GM19193 (cell line): ENCODE measurements around the gene TNPO3.

Source experiments
- POLR2A ChIP-seq: IDR thresholded peaks from 4 replicates; pipeline ENCODE4 v1.6.1; 2011; ENCODE audit not compliant: insufficient read depth, insufficient read length; ENCODE audit errors: extremely low read depth

TNPO3 gene

GRCh38 chr7:129054438-129055293 lies at the start of gene TNPO3:
Gene TNPO3 (minus strand): TSS chr7:129055111. CDS start chr7:129054770, 341 bp downstream.
- TF ChIP-seq POLR2A, result peak; percentile 89

- no peak for TF ChIP-seq POLR2A
Measured at GRCh38 chr7:129103561-129104324, 48.8 kb upstream of the TNPO3 start.

GRCh38 chr7:129101746-129102145 lies 46.8 kb upstream of the TNPO3 start:
- TF ChIP-seq POLR2A, result no peak

- TF ChIP-seq POLR2A, result no peak
Measured at GRCh38 chr7:129100827-129101166, 45.9 kb upstream of the TNPO3 start.

GRCh38 chr7:129098409-129099084 lies 43.6 kb upstream of the TNPO3 start:
- no peak for TF ChIP-seq POLR2A

GRCh38 chr7:129095258-129095657 lies 40.3 kb upstream of the TNPO3 start:
- no peak for TF ChIP-seq POLR2A

GRCh38 chr7:129094501-129094900 lies 39.6 kb upstream of the TNPO3 start:
- no peak for TF ChIP-seq POLR2A

GRCh38 chr7:129093867-129094456 lies 39.1 kb upstream of the TNPO3 start:
- TF ChIP-seq POLR2A, result no peak

- no peak for TF ChIP-seq POLR2A
Measured at GRCh38 chr7:129091484-129092002, 36.6 kb upstream of the TNPO3 start.

- TF ChIP-seq POLR2A, result no peak
Measured at GRCh38 chr7:129090300-129090907, 35.5 kb upstream of the TNPO3 start.

GRCh38 chr7:129089521-129090212 lies 34.8 kb upstream of the TNPO3 start:
- no peak for TF ChIP-seq POLR2A

- TF ChIP-seq POLR2A, result no peak
Measured at GRCh38 chr7:129084801-129085551, 30.1 kb upstream of the TNPO3 start.

GRCh38 chr7:129083525-129083924 lies 28.6 kb upstream of the TNPO3 start:
- no peak for TF ChIP-seq POLR2A
